SK-N-MC (cell line): ENCODE results near the gene ALAS2.
"Not testable (repeated sequence)": the region's sequence is repeated elsewhere in the genome, so short reads cannot be mapped to it uniquely, and the experiment has no call there.

Experiments used
- EZH2 ChIP-seq: fragments of 200-600 bp; sonication (generic); IDR thresholded peaks from one replicate; pipeline ENCODE4 v1.6.1; 2017; ENCODE audit warnings: antibody characterized with exemption
- POLR2AphosphoS5 ChIP-seq: IDR thresholded peaks from 2 replicates; pipeline ENCODE4 v1.6.1; 2012; ENCODE audit warnings: mild to moderate bottlenecking, low read depth, low read length, borderline replicate concordance

- TF ChIP-seq EZH2, POLR2AphosphoS5: not testable (repeated sequence)
These were observed 36.4 kb upstream of the ALAS2 start for GRCh38 chrX:55067180-55067579.
